Stomach smooth muscle (tissue), 2 donors: Measurements from ENCODE around the gene ANAPC4.
A peak's percentile ranks its signal among the peaks of the same experiment; 100 is the strongest.

Experiments used
- H3K27ac ChIP-seq: one replicate; pipeline ENCODE4 v1.7.0; 2013; ENCODE audit warnings: mild to moderate bottlenecking, low read length, inconsistent platforms
- H3K27me3 ChIP-seq, 2 donors: one replicate each; pipeline ENCODE4 v1.7.0; 2013; ENCODE audit warnings: low read length in 2 of 2; ENCODE audit not compliant: insufficient read depth in 2 of 2, control insufficient read depth in 1 of 2
- H3K36me3 ChIP-seq, 2 donors: one replicate each; pipeline ENCODE4 v1.7.0; 2013; ENCODE audit warnings: low read length in 2 of 2; ENCODE audit not compliant: control insufficient read depth in 2 of 2, insufficient read depth in 2 of 2
- H3K4me1 ChIP-seq: one replicate; pipeline ENCODE4 v1.7.0; 2013; ENCODE audit warnings: low read length; ENCODE audit not compliant: control insufficient read depth, insufficient read depth
- H3K4me3 ChIP-seq, 2 donors: one replicate each; pipeline ENCODE4 v1.7.0; 2013; ENCODE audit warnings: low read length in 2 of 2
- H3K9ac ChIP-seq, 2 donors: one replicate each; pipeline ENCODE4 v1.7.0; 2013; ENCODE audit warnings: low read length in 2 of 2, mild to moderate bottlenecking in 1 of 2
- H3K9me3 ChIP-seq, 2 donors: one replicate each; pipeline ENCODE4 v1.7.0; 2013; ENCODE audit warnings: low read length in 2 of 2; ENCODE audit not compliant: control insufficient read depth in 2 of 2
- donor health status: healthy.
- donor health status: Pancreatic carcinoma.

The ANAPC4 gene

DNA sequence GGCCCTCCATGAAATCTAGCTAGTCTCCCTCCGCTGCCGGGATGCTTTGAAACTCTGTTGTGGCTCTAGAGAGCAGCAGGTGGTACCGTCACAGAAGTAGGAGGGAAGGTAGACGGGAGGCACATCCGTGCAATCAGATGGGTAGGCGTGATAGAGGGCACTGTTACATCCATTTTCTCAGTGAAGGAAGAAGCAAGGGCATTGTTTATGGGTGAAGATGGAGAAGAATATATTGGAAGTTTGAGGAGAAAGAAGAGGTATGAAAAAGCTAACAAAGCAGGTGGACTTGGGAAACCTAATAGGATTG, 1.3 kb downstream of the ANAPC4 start:
- H3K9ac ChIP-seq = no peak overlapping the region
- peaks cover 11% of the 10 kb centered on the region for H3K4me1 ChIP-seq
- H3K4me3 ChIP-seq = peak overlapping the region; percentile 82 to 91
- H3K27me3 ChIP-seq = no peaks in the 10 kb centered on the region
- no peaks in the 10 kb centered on the region for H3K9me3 ChIP-seq
- no peak overlapping the region for H3K27ac ChIP-seq
- peaks cover 7 to 10% of the 10 kb centered on the region in 2 donors for H3K36me3 ChIP-seq

- peaks cover 12 to 13% of the 10 kb centered on the region in 2 donors for H3K36me3 ChIP-seq
- no peaks in the 10 kb centered on the region for H3K27me3 ChIP-seq
- H3K9me3 ChIP-seq = no peaks in the 10 kb centered on the region
- peak overlapping the region in 1 of 2 donors; percentile 15 for H3K4me3 ChIP-seq
- H3K27ac ChIP-seq = no peak overlapping the region
- peaks cover 11% of the 10 kb centered on the region for H3K4me1 ChIP-seq
- no peak overlapping the region for H3K9ac ChIP-seq
These were observed 2.5 kb downstream of the ANAPC4 start for GRCh38 chr4:25379591-25379990.

DNA sequence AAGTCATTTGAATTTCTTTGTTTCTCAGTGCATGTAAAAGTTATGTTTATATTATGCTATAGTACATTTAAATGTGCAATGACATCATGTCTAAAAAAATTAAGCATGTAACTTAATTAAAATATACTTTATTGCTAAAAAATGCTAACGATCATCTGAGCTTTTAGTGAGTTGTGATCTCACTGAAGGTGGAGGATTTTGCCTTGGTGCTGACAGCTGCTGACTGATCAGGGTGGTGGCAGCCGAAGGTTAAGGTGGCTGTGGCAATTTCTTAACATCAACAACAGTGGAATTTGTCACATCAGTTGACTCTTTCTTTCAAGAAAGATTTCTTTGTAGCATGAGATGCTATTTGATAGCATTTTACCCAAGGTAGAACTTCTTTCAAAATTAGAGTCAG, 6.6 kb downstream of the ANAPC4 start:
- Histone ChIP-seq H3K9ac (no peak overlapping the region), H3K27me3 (no peaks in the 10 kb centered on the region), H3K36me3 (peaks cover 17% of the 10 kb centered on the region in 2 donors), H3K27ac (no peak overlapping the region), H3K9me3 (no peaks in the 10 kb centered on the region), H3K4me1 (peaks cover 2% of the 10 kb centered on the region), H3K4me3 (no peak overlapping the region)

DNA sequence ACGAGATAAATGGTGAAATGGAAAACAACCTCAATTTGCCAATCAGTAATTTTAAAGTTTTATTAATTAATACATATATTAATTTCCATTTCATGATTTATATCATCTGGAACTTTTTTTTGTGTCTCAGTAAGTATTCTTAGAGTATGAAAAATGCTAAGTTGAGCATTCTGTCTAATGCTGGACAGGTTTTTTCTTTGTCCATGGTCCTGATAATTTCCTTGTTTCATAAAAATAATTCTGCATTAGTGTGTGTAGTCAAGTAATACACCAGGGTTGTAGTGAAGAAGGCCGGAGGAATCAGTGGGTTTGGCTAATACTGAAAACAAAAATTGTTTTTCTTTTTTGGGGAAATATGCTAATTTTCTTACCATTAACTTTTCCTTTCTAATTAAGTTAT, 9.9 kb downstream of the ANAPC4 start:
- Histone ChIP-seq H3K9me3 (no peaks in the 10 kb centered on the region), H3K36me3 (peaks cover 12 to 30% of the 10 kb centered on the region in 2 donors), H3K27me3 (no peaks in the 10 kb centered on the region), H3K4me1 (no peaks in the 10 kb centered on the region), H3K27ac (no peak overlapping the region), H3K9ac (no peak overlapping the region), H3K4me3 (no peak overlapping the region)

DNA sequence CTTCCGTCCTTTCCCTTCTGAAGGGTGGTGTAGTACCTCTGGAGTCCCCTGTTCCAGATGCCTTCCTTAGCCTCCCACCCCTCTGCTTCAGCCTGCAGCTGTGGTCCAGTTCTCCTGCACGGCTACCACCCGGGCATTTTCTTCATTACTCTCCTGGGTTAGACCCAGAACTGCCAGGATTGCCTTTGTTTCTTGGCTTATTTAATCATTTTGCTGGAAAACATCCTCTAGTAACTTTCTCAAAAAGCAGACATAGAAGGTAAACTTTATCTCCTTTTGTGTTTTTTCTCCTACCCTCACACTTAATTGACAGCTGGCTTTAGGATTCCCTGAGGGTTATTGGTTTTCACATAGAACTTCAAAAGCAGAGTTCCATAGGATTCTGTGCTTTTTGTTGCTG, 20.2 kb downstream of the ANAPC4 start:
- Histone ChIP-seq H3K9ac (no peak overlapping the region), H3K9me3 (peaks cover 0 to 3% of the 10 kb centered on the region in 2 donors), H3K4me3 (no peak overlapping the region), H3K4me1 (no peaks in the 10 kb centered on the region), H3K27me3 (no peaks in the 10 kb centered on the region), H3K36me3 (peaks cover 33 to 55% of the 10 kb centered on the region in 2 donors), H3K27ac (no peak overlapping the region)

GRCh38 chr4:25399510-25399909, 22.4 kb downstream of the ANAPC4 start:
- Histone ChIP-seq H3K9me3 (peaks cover 0 to 3% of the 10 kb centered on the region in 2 donors), H3K9ac (no peak overlapping the region), H3K4me3 (no peak overlapping the region), H3K27me3 (no peaks in the 10 kb centered on the region), H3K27ac (no peak overlapping the region), H3K36me3 (peaks cover 32 to 56% of the 10 kb centered on the region in 2 donors), H3K4me1 (no peaks in the 10 kb centered on the region)

- Histone ChIP-seq H3K9ac (no peak overlapping the region), H3K4me1 (no peaks in the 10 kb centered on the region), H3K36me3 (peaks cover 30 to 52% of the 10 kb centered on the region in 2 donors), H3K27ac (no peak overlapping the region), H3K9me3 (peaks cover 0 to 3% of the 10 kb centered on the region in 2 donors), H3K4me3 (no peak overlapping the region), H3K27me3 (no peaks in the 10 kb centered on the region)
These were observed 24.0 kb downstream of the ANAPC4 start for GRCh38 chr4:25401066-25401465.

- Histone ChIP-seq H3K27me3 (no peaks in the 10 kb centered on the region), H3K9me3 (no peaks in the 10 kb centered on the region), H3K4me3 (no peak overlapping the region), H3K4me1 (no peaks in the 10 kb centered on the region), H3K9ac (no peak overlapping the region), H3K27ac (no peak overlapping the region), H3K36me3 (peaks cover 22 to 47% of the 10 kb centered on the region in 2 donors)
These were observed 25.5 kb downstream of the ANAPC4 start for GRCh38 chr4:25402521-25402920.

DNA sequence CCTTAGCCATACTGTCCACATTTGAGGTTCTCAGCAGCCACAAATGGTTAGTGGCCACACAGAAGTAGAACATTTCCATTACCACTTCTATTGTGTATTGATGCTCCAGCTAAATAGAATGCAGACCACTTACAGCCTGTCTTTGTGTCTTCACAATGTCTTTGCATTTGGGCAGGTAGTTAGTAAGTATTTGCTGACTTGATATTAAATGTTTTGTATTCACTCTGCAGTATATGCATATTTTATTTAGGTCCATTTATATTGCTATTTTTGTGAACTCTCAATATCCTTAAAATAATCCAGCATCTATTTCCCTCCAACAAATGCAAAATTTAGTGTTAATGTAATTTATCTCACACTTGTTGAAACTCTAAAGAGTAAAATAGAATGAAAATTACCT, 26.6 kb downstream of the ANAPC4 start:
- H3K9ac ChIP-seq = no peak overlapping the region
- no peaks in the 10 kb centered on the region for H3K27me3 ChIP-seq
- peaks cover 22 to 45% of the 10 kb centered on the region in 2 donors for H3K36me3 ChIP-seq
- H3K27ac ChIP-seq = no peak overlapping the region
- no peaks in the 10 kb centered on the region for H3K4me1 ChIP-seq
- H3K4me3 ChIP-seq = no peak overlapping the region
- H3K9me3 ChIP-seq = no peaks in the 10 kb centered on the region

DNA sequence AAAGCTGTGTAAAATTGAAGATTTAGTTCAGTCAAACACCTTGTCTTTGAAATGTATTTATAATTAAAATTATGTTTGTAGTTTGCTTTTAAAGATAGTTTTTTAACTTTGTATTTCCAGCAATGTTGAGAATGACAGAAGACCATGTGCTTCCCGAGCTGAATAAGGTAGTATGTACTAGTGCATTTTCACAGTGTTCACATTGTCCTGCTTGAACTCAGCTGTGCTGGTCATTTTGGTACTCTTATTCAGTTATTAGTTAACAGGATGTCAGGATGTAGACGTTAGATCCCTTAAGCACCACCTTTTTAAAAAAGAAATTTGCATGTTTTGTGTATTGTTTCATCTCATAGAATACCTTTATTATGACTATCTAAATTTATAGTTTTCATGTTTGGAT, 28.4 kb downstream of the ANAPC4 start:
- H3K36me3 ChIP-seq = peaks cover 16 to 57% of the 10 kb centered on the region in 2 donors
- H3K9ac ChIP-seq = no peak overlapping the region
- no peak overlapping the region for H3K27ac ChIP-seq
- H3K9me3 ChIP-seq = no peaks in the 10 kb centered on the region
- H3K4me3 ChIP-seq = no peak overlapping the region
- H3K4me1 ChIP-seq = no peaks in the 10 kb centered on the region
- H3K27me3 ChIP-seq = no peaks in the 10 kb centered on the region

- H3K36me3 ChIP-seq = peaks cover 21 to 57% of the 10 kb centered on the region in 2 donors
- no peaks in the 10 kb centered on the region for H3K4me1 ChIP-seq
- H3K27me3 ChIP-seq = no peaks in the 10 kb centered on the region
- H3K27ac ChIP-seq = no peak overlapping the region
- H3K9me3 ChIP-seq = no peaks in the 10 kb centered on the region
- H3K9ac ChIP-seq = no peak overlapping the region
- no peak overlapping the region for H3K4me3 ChIP-seq
These were observed 29.1 kb downstream of the ANAPC4 start for GRCh38 chr4:25406081-25406692.
